ENCODE measurements around the gene ESRRB. TPM values are rescaled to one million over a fixed set of nuclear protein-coding genes. Genes with fewer than 3 reads are reported as not detected.

ESRRB gene
- total RNA-seq, 2 experiments from 2014 or later, result 0.47 TPM; not detected in 1

GRCh38 chr14:76376878-76377734, 1.2 kb downstream of the ESRRB start:
- intact Hi-C loops (cut with micrococcal nuclease; ENCODE audit: unreplicated experiment), result no loop called here
- POLR2A ChIA-PET, result no interaction called here
- no peak overlapping the region for H3K4me2 ChIP-seq (ENCODE audit: low read length)

GRCh38 chr14:76377735-76378074, 1.8 kb downstream of the ESRRB start:
- ChIA-PET POLR2A (no interaction called here), CTCF (ENCODE audit: unreplicated experiment) (no interaction called here)
- H3K9me3 ChIP-seq (ENCODE audit: low read length), result no peaks in the 10 kb centered on the region
- H2AFZ ChIP-seq (ENCODE audit: low read length), result no peak overlapping the region
- no TSS peak for BruUV-seq (replicated peaks)
- H3K4me2 ChIP-seq (ENCODE audit: low read length), result no peak overlapping the region
- no peaks in the 10 kb centered on the region for H3K79me2 ChIP-seq (ENCODE audit: insufficient read depth, low read depth, low read length)
- no peak for DNase-seq (ENCODE audit: low spot score)
- no peak overlapping the region for H3K27ac ChIP-seq (ENCODE audit: low read depth, low read length, poor library complexity, severe bottlenecking)
- H3K4me3 ChIP-seq (ENCODE audit: low read depth, low read length, poor library complexity, severe bottlenecking), result no peak overlapping the region
- TF ChIP-seq CTCF (conservative IDR thresholded peaks at IDR 0.05; ENCODE audit: low read length) (no peak), EZH2phosphoT487 (IDR thresholded peaks at IDR 0.05; ENCODE audit: borderline replicate concordance, low read depth, low read length) (no peak)
- H3K36me3 ChIP-seq (ENCODE audit: insufficient read depth, low read length), result no peaks in the 10 kb centered on the region
- H3K4me1 ChIP-seq (ENCODE audit: insufficient read depth, low read length, poor library complexity, severe bottlenecking), result no peaks in the 10 kb centered on the region
- H4K20me1 ChIP-seq (ENCODE audit: insufficient read depth, low read length), result no peaks in the 10 kb centered on the region
- intact Hi-C loops (cut with micrococcal nuclease; ENCODE audit: unreplicated experiment), result no loop called here
- no peaks in the 10 kb centered on the region for H3K9me2 ChIP-seq (ENCODE audit: insufficient read depth, low read length)

More at GRCh38 chr14:76376878-76377734, 1.2 kb downstream of the ESRRB start:
- Histone ChIP-seq H4K20me1 (ENCODE audit: insufficient read depth, low read length) (no peaks in the 10 kb centered on the region), H3K27ac (ENCODE audit: low read depth, low read length, poor library complexity, severe bottlenecking) (no peak overlapping the region), H3K79me2 (ENCODE audit: insufficient read depth, low read depth, low read length) (no peaks in the 10 kb centered on the region), H3K9me3 (ENCODE audit: low read length) (no peaks in the 10 kb centered on the region), H3K4me1 (ENCODE audit: insufficient read depth, low read length, poor library complexity, severe bottlenecking) (no peaks in the 10 kb centered on the region), H3K9me2 (ENCODE audit: insufficient read depth, low read length) (no peaks in the 10 kb centered on the region), H3K4me3 (ENCODE audit: low read depth, low read length, poor library complexity, severe bottlenecking) (no peak overlapping the region), H2AFZ (ENCODE audit: low read length) (no peak overlapping the region), H3K36me3 (ENCODE audit: insufficient read depth, low read length) (no peaks in the 10 kb centered on the region)
- BruUV-seq (replicated peaks), result no TSS peak
- TF ChIP-seq CTCF (conservative IDR thresholded peaks at IDR 0.05; ENCODE audit: low read length) (no peak), EZH2phosphoT487 (IDR thresholded peaks at IDR 0.05; ENCODE audit: borderline replicate concordance, low read depth, low read length) (no peak)
- DNase-seq (ENCODE audit: low spot score), result no peak
- CTCF ChIA-PET (ENCODE audit: unreplicated experiment), result no interaction called here

GRCh38 chr14:76380991-76381390, 5.1 kb downstream of the ESRRB start:
- Histone ChIP-seq H3K4me3 (ENCODE audit: low read depth, low read length, poor library complexity, severe bottlenecking) (no peak overlapping the region), H3K9me3 (ENCODE audit: low read length) (no peaks in the 10 kb centered on the region), H4K20me1 (ENCODE audit: insufficient read depth, low read length) (no peaks in the 10 kb centered on the region), H3K9me2 (ENCODE audit: insufficient read depth, low read length) (no peaks in the 10 kb centered on the region), H3K36me3 (ENCODE audit: insufficient read depth, low read length) (no peaks in the 10 kb centered on the region), H3K79me2 (ENCODE audit: insufficient read depth, low read depth, low read length) (no peaks in the 10 kb centered on the region), H3K4me2 (ENCODE audit: low read length) (no peak overlapping the region), H2AFZ (ENCODE audit: low read length) (no peak overlapping the region), H3K4me1 (ENCODE audit: insufficient read depth, low read length, poor library complexity, severe bottlenecking) (no peaks in the 10 kb centered on the region), H3K27ac (ENCODE audit: low read depth, low read length, poor library complexity, severe bottlenecking) (no peak overlapping the region)
- TF ChIP-seq CTCF (conservative IDR thresholded peaks at IDR 0.05; ENCODE audit: low read length) (no peak), EZH2phosphoT487 (IDR thresholded peaks at IDR 0.05; ENCODE audit: borderline replicate concordance, low read depth, low read length) (no peak)
- intact Hi-C loops (cut with micrococcal nuclease; ENCODE audit: unreplicated experiment), result no loop called here
- POLR2A ChIA-PET, result no interaction called here
- no TSS peak for BruUV-seq (replicated peaks)
- CTCF ChIA-PET (ENCODE audit: unreplicated experiment), result no interaction called here
- no peak for DNase-seq (ENCODE audit: low spot score)
